ENCODE data around the gene ARHGAP15.

Gene ARHGAP15

GRCh38 chr2:143146366-143146765 is 17.1 kb downstream of the ARHGAP15 start:
- no peak for DNase-seq

GRCh38 chr2:143146815-143147530 is 17.8 kb downstream of the ARHGAP15 start:
- no peak for DNase-seq

DNA sequence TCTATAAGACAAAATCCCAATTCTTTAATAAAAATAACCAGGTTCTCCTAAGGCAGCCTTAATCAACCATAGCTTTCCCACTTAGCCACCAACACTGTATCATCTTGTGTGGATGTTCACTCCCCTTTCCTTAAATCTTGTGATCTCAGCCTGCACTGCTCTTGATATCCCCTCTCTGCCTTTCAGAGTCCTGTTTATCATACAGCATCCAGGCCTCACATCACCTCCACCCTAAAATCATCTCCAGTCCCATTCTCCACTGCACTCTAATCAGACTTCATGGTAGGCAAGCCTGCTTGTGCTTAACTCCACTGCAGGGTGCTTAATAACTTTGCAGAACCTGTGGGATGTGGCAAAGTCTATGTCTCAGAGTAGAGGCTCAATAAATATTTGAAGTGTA is 18.8 kb downstream of the ARHGAP15 start:
- DNase-seq: no peak

DNA sequence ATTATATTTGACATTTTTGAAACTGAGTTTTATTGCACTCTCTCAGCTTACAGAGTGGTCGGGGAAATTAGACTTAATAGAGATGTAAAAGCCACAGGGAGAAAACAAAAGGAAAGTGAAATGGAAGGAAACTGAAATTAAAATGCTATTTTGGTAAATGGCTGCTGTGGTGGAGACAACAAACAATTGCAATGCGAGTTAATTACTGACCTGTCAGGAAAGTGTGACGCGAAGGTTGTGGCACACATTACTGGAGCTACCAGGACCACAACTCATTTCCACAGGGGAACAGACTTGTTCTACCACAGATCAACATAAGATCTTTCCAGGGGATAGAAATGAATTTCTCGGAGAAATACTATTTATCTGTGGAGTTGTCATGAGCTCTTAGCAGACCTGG is 19.5 kb downstream of the ARHGAP15 start:
- DNase-seq: no peak

DNA sequence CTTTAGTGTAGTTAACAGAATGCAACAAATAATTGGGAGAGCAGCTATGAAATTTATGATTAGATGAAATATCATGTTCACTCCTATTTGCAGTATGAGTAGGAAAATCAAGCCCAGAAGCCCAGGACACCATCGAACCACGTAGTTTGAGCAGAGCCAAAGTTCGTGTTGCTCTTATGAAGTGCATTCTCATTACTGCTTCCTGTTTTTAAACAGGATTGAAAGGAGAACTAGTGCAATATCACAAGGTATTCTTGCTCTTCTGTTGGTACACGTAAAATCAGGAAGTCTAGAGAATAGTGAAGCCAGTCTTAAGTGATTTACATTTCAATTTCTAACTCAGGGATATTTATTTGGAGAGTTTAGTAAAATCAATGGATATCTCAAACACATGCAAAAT is 21.1 kb downstream of the ARHGAP15 start:
- DNase-seq: no peak

DNA sequence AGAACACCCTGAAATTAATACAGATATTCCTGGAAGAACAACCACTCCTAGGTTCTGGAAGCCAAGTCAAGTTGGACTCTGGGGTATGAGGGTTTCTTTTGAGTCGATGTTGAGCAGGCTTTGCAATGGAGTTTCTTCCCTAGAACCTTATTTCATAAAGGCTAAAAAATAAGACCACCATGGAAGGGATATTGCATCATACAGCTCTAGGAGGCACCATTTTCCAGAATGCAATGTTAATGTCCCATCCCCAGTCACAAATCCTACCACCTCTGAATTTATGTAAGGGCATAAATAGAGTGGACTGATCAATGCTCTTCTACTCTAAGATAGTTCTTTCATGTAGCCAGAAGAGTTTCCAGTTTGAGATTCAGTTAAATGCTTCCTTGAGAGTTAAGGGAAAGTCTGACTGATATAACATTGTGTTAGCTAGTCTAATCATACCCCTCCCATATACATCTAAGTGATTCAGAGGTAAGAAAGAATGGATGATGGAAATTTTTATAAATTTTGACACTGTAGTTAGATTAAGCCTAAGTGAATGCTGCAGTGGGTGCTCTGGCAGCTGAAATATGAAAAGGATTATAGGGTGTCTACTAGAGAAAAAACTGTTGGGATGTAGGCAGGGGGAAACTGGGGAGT is 22.0 kb downstream of the ARHGAP15 start:
- no peak for DNase-seq

- DNase-seq: no peak
Observed at GRCh38 chr2:143152219-143152618, 23.0 kb downstream of the ARHGAP15 start.

- DNase-seq: no peak
Observed at GRCh38 chr2:143152637-143153036, 23.4 kb downstream of the ARHGAP15 start.

- no peak for DNase-seq
Observed at GRCh38 chr2:143155661-143156060, 26.4 kb downstream of the ARHGAP15 start.

DNA sequence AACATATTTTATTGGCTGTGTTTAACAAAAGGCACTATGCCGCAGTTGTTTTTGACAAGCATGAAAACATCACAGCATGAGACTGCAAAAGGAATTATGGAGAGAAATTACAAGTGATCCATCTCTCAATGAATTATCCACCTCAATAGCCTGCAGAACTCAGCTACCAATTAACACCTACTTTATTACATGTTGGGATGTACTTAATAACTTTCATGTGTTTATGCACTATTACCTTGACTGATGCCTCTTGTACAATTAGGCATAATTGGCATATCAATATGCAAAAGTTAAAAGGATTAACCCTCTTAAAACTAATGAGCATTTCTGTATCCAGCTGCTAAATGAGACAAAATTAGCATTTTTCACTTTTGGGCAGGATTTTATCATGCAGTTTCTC is 27.8 kb downstream of the ARHGAP15 start:
- DNase-seq: no peak

DNA sequence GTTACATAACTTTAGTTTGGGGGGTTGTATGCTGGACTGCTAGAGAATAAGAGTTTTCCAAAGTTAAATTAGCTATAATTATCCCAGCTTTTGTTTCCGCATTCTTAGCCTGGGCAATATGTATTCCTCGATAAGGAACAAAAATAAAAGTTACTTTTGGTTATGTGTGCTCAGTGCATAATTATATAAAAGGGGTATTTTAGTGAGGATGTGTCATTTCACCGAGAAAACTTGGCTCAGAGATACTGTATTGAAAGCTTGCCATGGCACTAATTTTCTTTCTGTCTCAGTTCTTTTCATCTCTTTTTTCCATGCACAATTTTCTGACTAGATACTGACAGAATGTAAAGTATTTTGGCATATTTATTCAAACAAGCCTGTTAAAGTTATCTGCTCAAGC is 28.2 kb downstream of the ARHGAP15 start:
- DNase-seq: no peak

- no peak for DNase-seq
Observed at GRCh38 chr2:143158098-143158497, 28.9 kb downstream of the ARHGAP15 start.

GRCh38 chr2:143158551-143159485 is 29.6 kb downstream of the ARHGAP15 start:
- DNase-seq: no peak

GRCh38 chr2:143159486-143159840 is 30.2 kb downstream of the ARHGAP15 start:
- no peak for DNase-seq

DNA sequence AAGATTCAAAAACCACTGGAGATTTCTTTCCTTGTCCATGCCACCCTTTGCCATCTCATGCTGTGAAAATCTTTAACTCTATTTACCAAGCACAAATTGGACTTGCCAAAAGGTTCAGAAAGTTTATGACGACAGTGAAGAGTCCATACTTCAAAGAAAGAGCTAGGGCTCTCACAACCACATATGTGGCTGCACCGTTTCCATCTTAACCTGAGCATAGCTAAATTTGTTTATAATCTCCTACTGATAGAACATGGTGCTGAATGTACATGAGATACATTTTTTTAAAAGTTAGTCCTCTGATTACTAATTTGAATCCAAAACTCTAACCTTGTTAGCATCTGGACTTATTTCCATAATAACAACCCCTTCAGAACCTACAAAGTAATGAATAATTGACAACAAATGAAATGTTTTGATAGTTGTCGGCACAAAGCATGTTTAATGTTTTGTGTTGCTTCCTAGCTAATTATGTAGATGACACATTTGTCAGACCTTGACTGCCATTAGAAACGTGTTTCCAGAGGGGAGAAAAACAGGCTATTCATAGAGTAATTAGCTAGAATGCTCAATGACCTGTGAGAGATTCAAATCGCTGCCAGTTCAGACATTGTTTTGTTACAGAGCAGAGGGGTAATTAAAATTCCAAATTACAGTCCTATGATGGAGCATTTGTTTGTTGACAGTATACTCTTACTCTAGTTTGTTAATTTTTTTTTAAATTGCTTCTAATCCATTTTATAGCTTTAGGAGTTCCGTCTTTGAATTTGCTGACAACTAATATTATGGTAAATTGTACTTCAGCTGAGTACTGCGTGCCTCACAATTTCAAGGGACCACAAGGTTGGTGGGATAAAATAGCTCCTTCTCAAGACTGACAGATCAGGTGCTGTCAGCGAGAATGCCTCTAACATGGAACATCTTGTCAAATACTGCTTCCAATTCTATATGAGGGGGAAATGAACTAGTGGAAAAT is 31.8 kb downstream of the ARHGAP15 start:
- DNase-seq: no peak

DNA sequence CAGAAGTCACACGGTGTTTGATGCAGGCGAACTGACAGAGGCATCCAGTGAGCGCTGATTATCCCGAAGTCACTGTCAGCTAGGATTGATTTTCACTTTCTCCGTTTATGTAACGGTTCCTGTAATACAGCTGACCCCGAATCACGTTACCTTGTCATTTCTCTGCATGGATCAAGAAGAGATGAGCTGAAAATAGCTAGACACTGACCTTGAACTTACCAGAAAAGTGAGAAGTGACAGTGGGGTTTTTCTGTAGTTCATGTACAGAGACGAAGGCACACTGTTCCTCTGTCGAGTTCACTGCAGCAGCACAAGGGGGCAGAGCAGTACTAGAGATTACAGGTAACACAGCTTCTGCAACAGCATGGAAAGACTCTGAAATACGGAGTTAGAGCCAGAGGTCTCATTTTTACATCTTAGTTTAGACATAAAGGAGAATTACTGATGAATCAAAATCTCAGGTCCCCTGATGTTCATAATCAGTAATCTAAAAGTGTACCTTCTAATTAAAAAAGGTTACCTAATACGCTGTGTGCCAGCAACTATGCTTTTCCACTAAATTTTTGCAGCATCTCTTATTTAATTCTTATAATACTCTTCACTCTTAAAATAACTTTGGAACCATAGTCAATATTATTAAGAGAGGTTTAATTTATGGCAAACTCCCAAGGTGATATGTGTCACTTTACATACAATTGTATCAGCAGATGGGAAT is 33.1 kb downstream of the ARHGAP15 start:
- DNase-seq: peak; percentile 43

DNA sequence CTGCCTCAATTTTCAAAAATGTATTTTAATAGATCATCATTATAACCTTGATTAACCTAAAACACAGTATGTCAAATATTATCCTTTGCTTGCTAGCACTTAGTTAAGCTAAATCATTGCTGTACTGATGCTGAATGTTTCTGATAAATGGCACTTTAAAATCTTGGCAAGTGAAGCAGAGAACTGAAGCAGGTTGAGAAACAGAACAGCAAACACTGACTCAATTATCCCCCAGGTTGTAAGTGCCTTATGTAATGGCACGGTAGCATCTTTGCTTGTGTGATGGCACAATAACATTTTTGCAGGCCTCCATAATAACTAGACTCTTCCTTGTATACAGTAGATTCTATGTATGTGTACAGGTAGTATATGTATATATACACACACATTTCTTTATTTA is 33.8 kb downstream of the ARHGAP15 start:
- DNase-seq: no peak

DNA sequence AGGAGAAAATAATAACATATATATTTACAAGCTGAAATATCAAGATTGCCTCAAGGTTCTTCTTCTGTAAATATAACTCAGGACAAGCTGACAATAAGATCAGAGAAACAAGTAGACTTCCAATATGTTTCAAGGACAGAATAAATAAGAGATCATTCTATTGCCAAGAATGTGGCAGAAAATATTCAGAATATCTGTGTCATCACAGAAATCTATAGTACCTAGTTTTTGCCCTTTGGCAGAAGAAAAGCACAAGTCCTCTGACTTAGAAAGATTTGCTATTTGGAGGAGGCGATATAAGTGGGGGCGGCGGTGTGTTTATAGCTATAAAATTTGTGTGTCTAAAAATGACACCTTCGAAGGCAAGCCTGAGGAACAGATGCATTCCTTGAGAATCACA is 34.3 kb downstream of the ARHGAP15 start:
- no peak for DNase-seq

DNA sequence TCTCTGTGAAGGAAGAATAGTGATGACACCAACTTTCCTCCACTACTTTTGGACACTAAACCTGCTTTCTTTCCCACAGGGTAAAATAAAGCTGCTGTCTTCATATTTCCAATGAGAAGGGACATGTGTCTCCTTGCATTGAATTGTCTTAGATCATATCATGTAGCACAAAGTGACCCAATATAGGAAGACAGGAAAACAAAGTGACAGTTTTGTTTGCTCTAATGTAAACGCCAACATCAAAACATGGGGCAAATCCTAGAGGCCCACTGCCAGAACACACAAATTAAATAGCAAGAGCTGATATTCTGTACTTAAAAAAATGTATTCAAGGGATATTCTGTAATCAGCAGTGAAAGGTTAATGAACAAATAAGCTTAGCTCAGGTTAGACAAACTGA is 36.1 kb downstream of the ARHGAP15 start:
- DNase-seq: no peak

DNA sequence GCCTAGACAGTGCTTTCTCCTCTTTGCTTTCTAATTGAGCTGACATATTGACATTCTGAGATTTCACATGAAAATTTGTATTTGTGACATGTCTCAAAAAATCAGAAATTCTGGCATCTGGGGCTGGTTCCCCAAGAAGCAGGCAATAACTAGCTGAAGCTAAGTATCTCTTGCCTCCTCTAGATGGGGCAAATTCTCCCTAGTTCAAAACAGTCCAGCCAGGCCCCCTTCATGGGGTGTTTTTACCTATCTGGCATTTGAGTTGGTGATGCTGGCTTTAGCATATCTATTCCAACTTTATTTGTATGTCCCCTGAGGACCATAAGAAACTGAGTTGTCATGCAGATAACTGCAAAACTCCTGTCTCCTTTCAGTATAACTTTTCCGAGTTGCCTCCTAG is 39.9 kb downstream of the ARHGAP15 start:
- no peak for DNase-seq

- DNase-seq: no peak
Observed at GRCh38 chr2:143171817-143172216, 42.6 kb downstream of the ARHGAP15 start.

DNA sequence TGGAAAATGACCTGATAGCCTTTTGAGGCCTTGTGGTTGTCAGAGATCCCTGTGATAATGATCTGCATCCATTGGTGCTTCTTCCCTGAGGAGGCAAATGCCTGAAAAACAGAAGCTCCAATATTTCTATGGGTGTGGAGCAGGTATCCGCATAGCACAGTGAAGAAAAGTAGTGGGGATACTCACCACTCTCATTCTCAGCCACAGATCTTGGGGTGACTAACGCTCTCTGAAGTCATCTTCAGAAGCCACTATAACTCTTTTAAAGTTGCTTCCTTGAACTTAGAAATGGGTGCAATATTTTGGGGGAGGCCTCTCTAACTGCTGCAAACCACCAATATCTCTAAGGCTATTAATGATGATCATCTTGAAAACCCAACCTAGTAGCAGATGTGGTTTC is 46.2 kb downstream of the ARHGAP15 start:
- peak; percentile 16 for DNase-seq
